ENCODE measurements around the gene GCK.
A peak's percentile ranks its signal among the peaks of the same experiment; 100 is the strongest.
"Not testable (repeated sequence)": the region's sequence is repeated elsewhere in the genome, so short reads cannot be mapped to it uniquely, and the experiment has no call there.

GCK gene

DNA sequence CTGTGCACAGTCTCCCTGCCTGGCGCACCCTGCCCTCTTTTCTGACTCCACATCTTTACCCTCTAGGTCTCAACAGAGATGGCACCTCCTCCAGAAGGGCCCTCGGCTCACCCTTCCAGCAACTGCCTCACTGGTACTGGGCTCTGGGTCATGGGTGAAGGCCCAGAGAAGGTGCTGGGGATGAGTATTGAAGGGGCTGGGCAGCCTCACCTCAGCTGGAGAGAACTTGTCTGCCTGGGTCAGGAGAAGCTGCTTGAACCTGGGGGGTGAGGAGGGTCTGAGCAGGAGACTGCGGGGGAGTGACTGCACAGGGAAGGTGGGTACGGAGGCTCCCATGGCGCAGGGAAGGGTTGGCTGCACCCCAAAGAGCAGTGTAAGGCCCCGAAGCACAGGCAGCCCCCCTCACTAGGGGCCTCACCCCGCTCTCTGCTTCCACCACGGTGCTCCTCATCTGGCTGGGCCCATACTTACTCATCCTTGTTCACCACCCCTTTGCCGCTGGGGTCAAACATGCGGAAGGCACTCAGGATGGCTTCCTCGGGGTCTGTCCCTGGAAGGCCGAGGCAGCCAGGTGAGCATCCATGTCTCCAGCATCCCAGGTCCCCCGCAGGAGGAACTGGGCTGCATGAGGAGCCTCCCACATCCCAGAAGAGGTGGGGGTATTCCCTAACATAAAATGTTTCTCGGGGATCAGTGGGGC, 49.8 kb downstream of the GCK start:
- DNase-seq, result no peak

- DNase-seq, result no peak
These were observed 50.5 kb downstream of the GCK start for GRCh38 chr7:44138698-44139097.

- no peak for DNase-seq
These were observed 52.5 kb downstream of the GCK start for GRCh38 chr7:44136731-44137130.

DNA sequence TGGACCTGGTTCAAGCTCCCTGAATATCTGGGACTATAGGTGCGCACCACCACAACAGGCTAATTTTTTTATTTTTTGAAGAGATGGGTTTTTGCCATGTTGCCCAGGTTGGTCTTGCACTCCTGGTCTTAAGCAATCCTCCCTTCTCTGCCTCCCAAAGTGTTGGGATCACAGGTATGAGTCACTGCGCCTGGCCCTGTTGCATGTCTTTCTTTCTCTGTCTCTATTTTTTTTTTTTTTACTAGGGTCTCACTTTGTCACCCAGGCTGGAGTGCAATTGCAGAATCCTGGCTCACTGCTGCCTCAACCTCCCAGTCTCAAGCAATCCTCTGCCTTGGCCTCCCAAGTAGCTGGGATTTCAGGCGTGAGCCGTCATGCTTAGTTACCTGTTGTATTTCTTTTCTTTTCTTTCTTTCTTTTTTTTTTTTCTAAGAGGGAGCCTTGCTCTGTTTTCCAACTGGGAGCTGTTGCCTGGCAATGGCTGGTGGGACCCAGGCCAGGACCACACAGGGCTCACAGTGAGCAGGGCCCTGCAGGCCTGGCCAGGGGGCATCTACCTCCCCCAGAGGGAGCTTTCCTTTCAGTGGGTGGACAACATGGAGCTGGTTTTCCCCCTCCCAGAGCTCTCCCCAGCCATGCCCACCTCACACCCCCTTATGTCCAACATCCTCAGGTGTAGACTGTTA, 54.2 kb downstream of the GCK start:
- no peak for DNase-seq

DNA sequence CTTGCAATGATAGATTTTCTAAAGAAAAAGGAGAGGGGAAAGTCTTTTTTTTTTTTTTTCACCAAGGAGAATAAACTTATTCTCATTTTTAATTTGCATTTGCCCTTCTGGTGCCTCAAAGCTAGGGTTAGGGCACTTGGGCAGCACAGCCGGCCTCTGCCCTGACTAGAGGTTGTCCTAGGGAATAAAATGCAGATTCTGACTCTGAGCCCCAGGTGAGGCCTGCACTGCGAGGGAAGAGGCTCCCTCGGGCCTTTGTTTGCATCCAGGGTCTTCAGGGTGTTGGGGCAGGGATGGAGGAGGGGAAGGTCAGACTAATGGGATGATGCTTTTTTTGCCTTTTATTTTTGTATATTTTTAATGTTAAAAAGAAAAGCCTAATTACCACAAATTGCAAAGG, 55.9 kb downstream of the GCK start:
- DNase-seq, result no peak

DNA sequence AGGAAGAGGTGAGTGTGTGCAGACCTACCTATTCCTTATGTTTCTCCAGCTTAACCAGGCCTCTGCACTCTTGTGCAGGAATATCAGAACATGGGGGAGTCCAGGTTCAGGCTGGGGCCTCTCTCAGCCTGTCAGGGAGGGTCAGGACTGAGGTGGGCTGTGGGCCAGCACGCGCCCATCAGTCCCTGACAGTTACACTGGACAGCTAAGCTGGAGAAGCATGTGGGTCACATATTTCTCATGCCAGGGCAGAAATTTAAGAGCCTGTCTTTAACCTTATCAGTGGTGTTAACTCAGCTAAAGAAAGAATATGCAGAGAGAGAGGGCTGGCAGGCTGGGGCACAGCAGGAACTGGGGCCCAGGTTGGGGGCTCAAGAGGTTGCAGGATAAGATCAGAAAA, 57.2 kb downstream of the GCK start:
- DNase-seq, result no peak

DNA sequence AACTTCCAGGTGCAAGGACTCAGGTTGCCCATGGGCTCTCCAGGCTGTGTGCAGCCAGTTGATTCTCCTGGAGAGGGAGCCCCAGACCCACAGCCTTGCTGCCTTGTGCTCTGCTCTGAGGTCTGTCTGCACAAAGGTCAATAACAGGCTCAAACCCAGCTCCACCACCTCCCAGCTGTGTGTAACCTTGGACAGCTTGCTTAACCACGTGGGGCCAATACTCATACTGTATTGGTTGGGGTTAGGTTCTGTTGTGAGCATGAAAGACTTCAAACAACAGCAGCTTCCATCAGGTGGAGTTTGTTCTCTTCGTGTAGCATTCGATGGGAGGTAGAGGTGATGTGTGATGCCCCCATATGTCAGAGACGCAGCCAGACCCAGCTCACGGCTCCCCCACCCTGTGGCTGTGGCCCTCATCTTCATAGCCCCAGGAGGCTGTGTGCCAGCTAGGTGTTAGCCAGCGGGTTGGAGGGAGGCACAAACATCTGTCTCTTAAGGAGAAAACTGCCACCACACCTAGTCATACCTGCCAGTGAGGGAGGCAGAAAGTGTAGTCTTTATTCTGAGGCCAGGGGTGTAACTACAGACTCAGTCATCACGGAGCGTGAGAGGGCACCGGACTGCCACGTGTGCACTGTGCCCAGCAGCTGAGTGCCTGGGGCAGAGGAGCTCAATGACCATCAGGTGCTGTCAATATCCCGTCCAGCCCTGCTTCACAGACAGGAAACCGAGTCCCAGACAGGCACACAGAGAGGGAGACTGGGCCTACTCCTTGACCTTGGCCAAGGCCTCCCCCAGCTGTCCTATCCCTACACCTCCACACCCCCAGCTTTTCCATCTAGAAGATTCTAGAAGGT, 57.8 kb downstream of the GCK start:
- no peak for DNase-seq

- no peak for DNase-seq
These were observed 60.3 kb downstream of the GCK start for GRCh38 chr7:44128721-44129582.

GRCh38 chr7:44127161-44127560, 62.1 kb downstream of the GCK start:
- no peak for DNase-seq

DNA sequence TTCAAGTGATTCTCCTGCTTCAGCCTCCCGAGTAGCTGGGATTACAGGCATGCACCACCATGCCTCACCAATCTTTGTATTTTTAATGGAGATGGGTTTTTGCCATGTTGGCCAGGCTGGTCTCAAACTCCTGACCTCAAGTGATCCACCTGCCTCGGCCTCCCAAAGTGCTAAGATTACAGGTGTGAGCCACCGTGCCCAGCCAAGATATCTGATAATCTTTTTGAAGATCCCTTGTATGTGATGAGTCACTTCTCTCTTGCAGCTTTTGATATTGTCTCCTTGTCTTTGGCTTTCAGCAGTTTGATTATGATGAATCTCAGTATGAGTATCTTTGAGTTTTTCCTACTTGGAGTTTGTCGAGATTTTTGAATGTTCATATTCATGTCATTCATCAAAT, 62.7 kb downstream of the GCK start:
- not testable (repeated sequence) for DNase-seq

GRCh38 chr7:44124822-44125202, 64.4 kb downstream of the GCK start:
- no peak for DNase-seq

GRCh38 chr7:44123190-44124003, 65.8 kb downstream of the GCK start, which contains the start of gene POLD2:
Gene POLD2, minus strand, starts transcription at chr7:44123548. Its CDS starts 1,495 bp downstream, at chr7:44122053.
- DNase-seq, result peak; percentile 96

DNA sequence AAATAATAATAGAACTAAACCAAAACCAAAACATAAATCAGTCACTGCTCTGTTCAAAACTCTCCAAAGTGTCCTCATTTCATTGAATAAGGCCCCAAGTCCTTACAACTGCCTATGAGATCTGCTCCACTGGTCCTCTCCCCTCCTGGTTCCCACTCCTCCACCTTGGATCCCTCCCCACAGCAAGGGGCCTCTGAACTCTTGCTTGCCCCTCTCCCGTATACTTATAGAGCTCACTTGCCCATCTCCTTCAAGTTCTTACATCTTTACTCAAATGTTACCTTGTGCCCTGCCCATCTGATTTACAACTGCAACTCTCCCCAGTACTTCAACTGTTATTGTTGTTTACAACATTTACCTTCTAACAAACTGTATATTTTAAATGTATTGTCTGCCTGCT, 66.7 kb downstream of the GCK start:
- DNase-seq, result no peak

GRCh38 chr7:44121761-44122420, 67.3 kb downstream of the GCK start:
- DNase-seq, result no peak

- no peak for DNase-seq
These were observed 68.8 kb downstream of the GCK start for GRCh38 chr7:44120395-44120794.

- no peak for DNase-seq
These were observed 69.3 kb downstream of the GCK start for GRCh38 chr7:44119829-44120380.

DNA sequence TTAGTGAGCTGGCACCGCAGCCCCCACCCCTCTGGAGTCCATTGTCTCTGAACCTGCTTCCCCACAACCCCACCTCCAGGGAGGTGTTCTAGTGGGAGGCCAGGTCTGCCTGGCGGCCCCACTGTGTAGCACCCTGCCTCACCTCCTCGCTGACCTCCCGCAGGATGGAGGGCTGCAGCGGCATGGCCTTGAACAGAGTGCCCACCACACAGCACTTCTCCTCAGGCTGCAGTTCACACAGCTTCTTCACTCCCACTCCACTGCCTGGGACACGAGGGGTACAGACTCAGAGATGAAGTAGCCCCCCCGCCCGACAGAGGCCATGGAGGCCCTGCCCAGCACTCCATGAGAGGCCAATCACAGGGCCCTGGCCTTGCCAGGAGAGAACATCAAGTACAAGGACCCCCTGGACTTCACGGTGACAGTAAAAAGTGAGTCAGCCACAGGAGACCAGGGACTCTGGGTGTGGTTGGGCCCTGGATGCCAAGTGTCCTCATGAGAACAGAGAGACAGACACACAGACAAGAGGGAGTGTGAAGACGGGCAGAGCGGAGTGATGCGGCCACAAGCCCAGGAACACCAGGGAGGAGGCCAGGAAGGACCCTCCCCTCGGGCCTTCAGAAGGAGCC, 71.3 kb downstream of the GCK start:
- no peak for DNase-seq

GRCh38 chr7:44116789-44117666, 72.2 kb downstream of the GCK start:
- DNase-seq, result no peak

DNA sequence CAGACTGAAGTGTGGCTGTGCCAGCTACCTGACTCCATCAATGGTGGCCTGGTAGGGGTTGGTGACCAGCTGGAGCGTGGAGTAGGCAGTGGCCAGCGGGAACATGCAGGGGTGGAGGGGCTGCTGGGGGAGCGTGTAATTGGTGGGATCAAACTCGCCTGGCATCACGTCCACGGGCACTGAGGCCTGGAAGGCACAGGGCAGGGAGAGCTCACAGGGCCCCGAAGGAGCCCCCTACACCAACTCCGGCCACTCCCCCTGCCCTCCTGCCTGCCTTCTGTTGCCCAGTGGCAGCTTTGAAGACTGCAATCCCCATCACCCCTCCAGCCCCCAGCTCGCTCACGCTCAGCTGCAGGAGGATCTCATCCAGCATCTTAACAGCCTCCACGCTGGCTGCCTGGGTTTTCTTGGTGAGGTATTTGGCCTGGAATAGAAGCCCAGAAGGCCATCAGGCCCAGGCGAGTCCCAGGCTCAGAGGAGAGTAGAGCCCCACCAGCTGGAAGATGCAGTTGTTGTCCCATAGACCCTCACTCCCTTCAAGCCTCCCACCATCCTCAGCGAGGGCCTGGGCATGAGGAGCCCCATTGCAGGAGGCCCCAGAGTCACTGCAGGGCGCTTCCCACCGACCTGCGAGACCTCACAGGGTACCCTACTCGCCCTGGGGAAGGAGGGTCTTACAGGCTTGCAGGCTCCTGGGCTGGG, 73.0 kb downstream of the GCK start:
- no peak for DNase-seq

Data from NCI-H1436 (cell line).